NCI-H1694 treated with DMSO at 0.1 percent for 48 hours (cell line): Measurements from ENCODE around the gene TAS2R39.

Source experiments
- DNase-seq: peaks from one replicate; lab custom pipeline; 2025; lab: John Stamatoyannopoulos, UW

The TAS2R39 gene

GRCh38 chr7:143216686-143217085 lies 33.5 kb downstream of the TAS2R39 start:
- no peak for DNase-seq

- DNase-seq = no peak
These were observed 34.6 kb downstream of the TAS2R39 start for GRCh38 chr7:143217806-143218205.

- DNase-seq = no peak
These were observed 38.1 kb downstream of the TAS2R39 start for GRCh38 chr7:143221286-143221685.

GRCh38 chr7:143221737-143222136 lies 38.5 kb downstream of the TAS2R39 start, which contains the start of gene TAS2R40:
Gene TAS2R40 (plus strand): TSS chr7:143222037. CDS start chr7:143222079, 42 bp downstream.
- no peak for DNase-seq

GRCh38 chr7:143222782-143223181 lies 39.6 kb downstream of the TAS2R39 start:
- DNase-seq = no peak

- no peak for DNase-seq
These were observed 40.6 kb downstream of the TAS2R39 start for GRCh38 chr7:143223784-143224183.

GRCh38 chr7:143225047-143225446 lies 41.8 kb downstream of the TAS2R39 start:
- no peak for DNase-seq

GRCh38 chr7:143227806-143228205 lies 44.6 kb downstream of the TAS2R39 start:
- DNase-seq = no peak

- DNase-seq = no peak
These were observed 46.0 kb downstream of the TAS2R39 start for GRCh38 chr7:143229054-143229790.

GRCh38 chr7:143230602-143231457 lies 47.6 kb downstream of the TAS2R39 start:
- no peak for DNase-seq
